Fibroblast of the aortic adventitia (primary cell): ENCODE results near the gene SF1. TPM values are rescaled to one million over a fixed set of nuclear protein-coding genes. Genes with fewer than 3 reads are reported as not detected.

Experiments used
- DNase-seq: peaks from one replicate; pipeline ENCODE4 v3.0.0-alpha.2; 2010; ENCODE audit warnings: low read depth
- H3K4me3 ChIP-seq: 2 replicates; pipeline ENCODE4 v1.5.1; 2011; ENCODE audit warnings: low read depth, mild to moderate bottlenecking, control low read depth, low read length, moderate library complexity
- CTCF ChIP-seq: IDR thresholded peaks from 2 replicates; pipeline ENCODE4 v1.5.1; 2011; ENCODE audit warnings: mild to moderate bottlenecking, low read length, control low read depth, inconsistent platforms; ENCODE audit not compliant: insufficient read depth
- total RNA-seq: library from RNA; depleted of rRNA; stranded (reverse); fragments of >200 nt; gene quantifications from 2 replicates; pipeline ENCODE4 v1.2.3, GENCODE V29; 2012; ENCODE audit warnings: low replicate concordance

The SF1 gene
- total RNA-seq, 1 donor = 150 TPM

GRCh38 chr11:64769283-64769682 is 9.1 kb downstream of the SF1 start:
- no peak for DNase-seq
- H3K4me3 ChIP-seq = no peak overlapping the region
- no peak for TF ChIP-seq CTCF

- no peak overlapping the region for H3K4me3 ChIP-seq
- no peak for TF ChIP-seq CTCF
- no peak for DNase-seq
These were observed 10.0 kb downstream of the SF1 start for GRCh38 chr11:64768300-64768694.

GRCh38 chr11:64767344-64768299 is 10.7 kb downstream of the SF1 start:
- TF ChIP-seq CTCF = peak; percentile 84
- peak; percentile 73 for DNase-seq
- no peak overlapping the region for H3K4me3 ChIP-seq

- no peak for TF ChIP-seq CTCF
- H3K4me3 ChIP-seq = no peak overlapping the region
- DNase-seq = no peak
These were observed 11.5 kb downstream of the SF1 start for GRCh38 chr11:64766881-64767280.

- H3K4me3 ChIP-seq = no peak overlapping the region
- DNase-seq = no peak
- no peak for TF ChIP-seq CTCF
These were observed 12.3 kb downstream of the SF1 start for GRCh38 chr11:64765851-64766665.

GRCh38 chr11:64765291-64765850 is 13.0 kb downstream of the SF1 start:
- DNase-seq = no peak
- TF ChIP-seq CTCF = peak; percentile 21
- no peak overlapping the region for H3K4me3 ChIP-seq
